HEK293T (cell line): ENCODE data around the gene SLCO3A1.

Experiments
- CTCF ChIA-PET: fragments of 350-600 bp; formaldehyde crosslinking; extraction: SDS; loops from one replicate; lab custom pipeline; 2021; ENCODE audit warnings: antibody characterized with exemption, inconsistent platforms; lab: Yijun Ruan, JAX
- POLR2A ChIA-PET: fragments of 350-600 bp; formaldehyde crosslinking; extraction: SDS; loops from one replicate; lab custom pipeline; 2020; ENCODE audit warnings: antibody characterized with exemption, inconsistent platforms; lab: Yijun Ruan, JAX
- DNase-seq: peaks from one replicate; pipeline ENCODE4 v3.0.0; 2012; ENCODE audit warnings: mixed read lengths; ENCODE audit errors: extremely low spot score
- ARNT ChIP-seq: fragments of 450-650 bp; IDR thresholded peaks from 2 replicates; pipeline ENCODE4 v1.6.1; 2017; ENCODE audit warnings: mild to moderate bottlenecking
- BHLHE40 ChIP-seq: fragments of 450-650 bp; IDR thresholded peaks from 2 replicates; pipeline ENCODE4 v1.6.1; 2016; ENCODE audit warnings: mild to moderate bottlenecking, moderate library complexity, borderline replicate concordance
- CTBP1 ChIP-seq: fragments of 450-650 bp; IDR thresholded peaks from 2 replicates; pipeline ENCODE4 v1.6.1; 2016; ENCODE audit warnings: borderline replicate concordance
- ELF4 ChIP-seq: fragments of 450-650 bp; IDR thresholded peaks from 2 replicates; pipeline ENCODE4 v1.6.1; 2017; ENCODE audit warnings: antibody characterized with exemption
- FOXA1 ChIP-seq: fragments of 450-650 bp; IDR thresholded peaks from 2 replicates; pipeline ENCODE4 v1.6.1; 2016; ENCODE audit warnings: mild to moderate bottlenecking
- FOXK2 ChIP-seq: fragments of 450-650 bp; IDR thresholded peaks from 2 replicates; pipeline ENCODE4 v1.6.1; 2016; ENCODE audit warnings: mild to moderate bottlenecking
- FOXM1 ChIP-seq: fragments of 450-650 bp; IDR thresholded peaks from 2 replicates; pipeline ENCODE4 v1.6.1; 2017; ENCODE audit warnings: mild to moderate bottlenecking, borderline replicate concordance
- HDGF ChIP-seq: fragments of 450-650 bp; IDR thresholded peaks from 2 replicates; pipeline ENCODE4 v1.6.1; 2017; ENCODE audit warnings: antibody characterized with exemption, borderline replicate concordance
- L3MBTL2 ChIP-seq: fragments of 450-650 bp; conservative IDR thresholded peaks from 2 replicates; pipeline ENCODE4 v1.6.1; 2016; ENCODE audit warnings: mild to moderate bottlenecking
- LEF1 ChIP-seq: fragments of 450-650 bp; IDR thresholded peaks from 2 replicates; pipeline ENCODE4 v1.6.1; 2017; ENCODE audit warnings: mild to moderate bottlenecking, borderline replicate concordance
- NFRKB ChIP-seq: fragments of 450-650 bp; IDR thresholded peaks from 2 replicates; pipeline ENCODE4 v1.6.1; 2016; ENCODE audit warnings: mild to moderate bottlenecking, moderate library complexity
- SP1 ChIP-seq: fragments of 450-650 bp; IDR thresholded peaks from 2 replicates; pipeline ENCODE4 v1.6.1; 2017
- SUZ12 ChIP-seq: fragments of 450-650 bp; IDR thresholded peaks from 2 replicates; pipeline ENCODE4 v1.6.1; 2016; ENCODE audit warnings: mild to moderate bottlenecking
- TARDBP ChIP-seq: fragments of 450-650 bp; IDR thresholded peaks from 2 replicates; pipeline ENCODE4 v1.6.1; 2016
- ZNF384 ChIP-seq: fragments of 450-650 bp; IDR thresholded peaks from 2 replicates; pipeline ENCODE4 v1.6.1; 2016
- TF ChIP-seq, protein P1 (sequence below): fragments of 450-650 bp; IDR thresholded peaks from 2 replicates; pipeline ENCODE4 v1.6.1; 2016

SLCO3A1 gene

DNA sequence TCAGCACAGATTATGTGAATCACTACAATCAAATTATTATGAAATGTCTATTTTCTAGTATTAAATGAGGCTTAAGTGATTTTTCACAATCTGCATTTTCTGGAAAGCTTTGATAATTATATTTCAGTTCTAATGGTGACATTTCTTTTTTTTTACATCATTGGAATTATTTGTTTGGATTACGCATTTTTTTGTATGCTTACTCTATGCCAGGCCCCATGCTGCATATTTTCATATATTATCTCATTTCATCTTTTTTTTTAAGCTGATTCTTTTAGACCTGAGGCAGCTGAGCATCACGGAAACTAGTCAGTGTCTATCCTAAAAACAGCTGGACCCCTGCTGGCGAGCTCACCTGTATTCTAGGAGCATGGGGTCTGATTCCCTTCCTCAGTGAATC lies 31.1 kb downstream of the SLCO3A1 start:
- no peak for DNase-seq
- CTCF ChIA-PET, result no interaction called here
- TF ChIP-seq TARDBP, result no peak
- no peak for TF ChIP-seq BHLHE40
- TF ChIP-seq L3MBTL2, result no peak
- TF ChIP-seq SP1, result no peak
- TF ChIP-seq, protein P1, sequence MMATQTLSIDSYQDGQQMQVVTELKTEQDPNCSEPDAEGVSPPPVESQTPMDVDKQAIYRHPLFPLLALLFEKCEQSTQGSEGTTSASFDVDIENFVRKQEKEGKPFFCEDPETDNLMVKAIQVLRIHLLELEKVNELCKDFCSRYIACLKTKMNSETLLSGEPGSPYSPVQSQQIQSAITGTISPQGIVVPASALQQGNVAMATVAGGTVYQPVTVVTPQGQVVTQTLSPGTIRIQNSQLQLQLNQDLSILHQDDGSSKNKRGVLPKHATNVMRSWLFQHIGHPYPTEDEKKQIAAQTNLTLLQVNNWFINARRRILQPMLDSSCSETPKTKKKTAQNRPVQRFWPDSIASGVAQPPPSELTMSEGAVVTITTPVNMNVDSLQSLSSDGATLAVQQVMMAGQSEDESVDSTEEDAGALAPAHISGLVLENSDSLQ, result no peak
- TF ChIP-seq NFRKB, result no peak
- TF ChIP-seq SUZ12, result no peak
- TF ChIP-seq ARNT, result no peak
- no peak for TF ChIP-seq ZNF384
- TF ChIP-seq HDGF, result no peak
- no peak for TF ChIP-seq ELF4
- TF ChIP-seq LEF1, result no peak
- TF ChIP-seq FOXA1, result no peak
- TF ChIP-seq FOXM1, result no peak
- no peak for TF ChIP-seq FOXK2
- TF ChIP-seq CTBP1, result no peak
- POLR2A ChIA-PET, result no interaction called here

DNA sequence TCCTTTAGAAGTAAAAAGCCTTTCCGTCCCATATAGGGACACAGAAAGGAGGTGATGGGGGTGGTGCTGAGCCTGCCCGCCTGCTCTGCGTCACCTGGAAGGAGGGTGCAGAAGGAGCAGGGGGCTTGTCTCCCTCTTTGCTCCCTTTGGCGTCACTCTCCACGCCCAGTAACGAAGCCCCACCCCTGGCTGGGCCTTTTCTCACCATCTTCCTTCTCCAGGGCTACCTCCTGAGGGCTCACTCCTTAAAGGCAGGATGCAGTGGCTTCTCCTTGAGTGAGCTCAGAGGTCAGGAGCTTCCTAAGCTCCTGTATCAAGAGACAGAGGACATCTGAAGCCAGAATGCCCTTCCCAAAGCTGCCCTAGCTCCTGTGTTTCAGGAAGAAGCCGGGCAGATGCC lies 31.5 kb downstream of the SLCO3A1 start:
- TF ChIP-seq NFRKB (no peak), L3MBTL2 (no peak), LEF1 (no peak), TARDBP (no peak), FOXM1 (no peak), HDGF (no peak), SP1 (no peak), SUZ12 (no peak), ARNT (no peak), ELF4 (no peak), FOXA1 (no peak), FOXK2 (no peak), CTBP1 (no peak), ZNF384 (no peak), BHLHE40 (no peak)
- TF ChIP-seq, protein P1, result no peak
- POLR2A ChIA-PET, result no interaction called here
- CTCF ChIA-PET, result no interaction called here
- DNase-seq, result no peak

DNA sequence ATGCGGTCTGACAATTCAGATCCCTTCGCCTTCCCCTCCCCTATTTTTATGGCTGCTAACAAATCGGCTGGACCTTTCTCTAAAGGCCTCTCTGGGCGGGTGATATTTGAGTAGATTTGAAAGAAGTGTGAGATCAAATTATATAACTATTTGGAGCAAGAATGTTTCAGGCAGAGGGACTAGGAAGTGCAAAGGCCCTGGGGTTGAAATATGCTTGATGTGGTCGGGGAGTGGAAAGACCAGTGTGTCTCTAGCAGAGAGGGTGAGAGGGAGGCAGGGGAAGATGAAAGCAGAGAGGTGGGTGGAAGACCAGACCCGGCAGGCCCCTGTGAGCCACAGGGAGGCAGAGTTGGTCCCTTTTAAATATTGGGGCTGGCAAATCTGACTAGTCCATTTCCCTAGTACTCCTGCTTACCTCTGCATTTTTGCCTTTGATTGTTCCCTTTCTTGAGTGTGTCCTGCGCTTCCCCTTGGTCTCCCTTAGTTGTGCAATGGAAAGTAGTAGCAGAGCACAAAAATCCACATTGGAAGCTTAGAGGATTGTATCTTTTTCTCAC lies 32.3 kb downstream of the SLCO3A1 start:
- TF ChIP-seq NFRKB (no peak), ZNF384 (no peak), SP1 (no peak), HDGF (no peak), CTBP1 (no peak), LEF1 (no peak), FOXA1 (no peak), ELF4 (no peak), SUZ12 (no peak), L3MBTL2 (no peak), BHLHE40 (no peak)
- ChIA-PET CTCF (no interaction called here), POLR2A (no interaction called here)
- no peak for DNase-seq

DNA sequence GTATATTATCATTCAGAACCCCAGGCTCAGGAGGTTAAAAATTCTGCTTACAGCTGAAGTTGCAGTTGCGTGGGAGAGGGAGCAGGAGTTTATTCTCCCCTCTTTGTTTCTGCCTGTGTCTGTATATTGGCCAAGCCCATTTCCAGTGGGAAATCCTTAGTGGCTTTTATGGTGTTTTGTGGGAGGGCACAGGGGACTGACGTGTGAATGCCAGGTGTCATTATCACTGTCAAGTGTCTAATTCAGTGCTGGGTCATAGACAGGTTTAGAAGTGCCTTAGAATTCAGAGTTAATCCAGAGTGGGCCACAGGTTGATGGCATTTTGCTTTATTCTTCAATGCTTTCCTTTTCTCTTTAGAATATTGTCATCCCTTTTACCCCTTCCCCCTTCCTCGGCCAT lies 33.4 kb downstream of the SLCO3A1 start:
- DNase-seq, result no peak
- CTCF ChIA-PET, result no interaction called here
- TF ChIP-seq TARDBP (no peak), ZNF384 (no peak), SP1 (no peak), FOXK2 (no peak), ARNT (no peak), BHLHE40 (no peak), CTBP1 (no peak), SUZ12 (no peak), ELF4 (no peak), FOXM1 (no peak)
- TF ChIP-seq, protein P1, result no peak
- POLR2A ChIA-PET, result no interaction called here

DNA sequence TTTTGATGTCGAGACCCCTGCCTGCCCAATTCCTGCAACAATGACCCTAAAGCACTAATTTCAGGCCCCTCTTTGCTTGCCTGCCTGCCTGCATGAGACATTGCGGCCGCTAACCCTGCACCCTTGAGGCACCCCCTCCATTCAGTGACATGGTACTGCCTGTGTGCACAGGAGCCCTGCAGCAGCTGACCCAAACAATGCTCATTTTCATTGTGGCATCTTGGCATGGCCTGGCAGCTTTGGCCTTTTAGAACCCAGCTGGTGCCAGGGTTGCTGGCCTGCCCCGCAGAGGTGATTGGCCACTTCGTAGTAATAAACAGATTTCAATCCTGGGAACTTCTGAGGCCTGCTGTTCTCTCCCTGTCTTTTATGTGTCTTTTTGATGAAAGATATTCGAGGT lies 33.8 kb downstream of the SLCO3A1 start:
- CTCF ChIA-PET, result no interaction called here
- POLR2A ChIA-PET, result no interaction called here
- no peak for DNase-seq
- TF ChIP-seq ELF4 (no peak), FOXM1 (no peak), SUZ12 (no peak), FOXA1 (no peak), NFRKB (no peak), CTBP1 (no peak), ZNF384 (no peak)
- TF ChIP-seq, protein P1, result no peak

DNA sequence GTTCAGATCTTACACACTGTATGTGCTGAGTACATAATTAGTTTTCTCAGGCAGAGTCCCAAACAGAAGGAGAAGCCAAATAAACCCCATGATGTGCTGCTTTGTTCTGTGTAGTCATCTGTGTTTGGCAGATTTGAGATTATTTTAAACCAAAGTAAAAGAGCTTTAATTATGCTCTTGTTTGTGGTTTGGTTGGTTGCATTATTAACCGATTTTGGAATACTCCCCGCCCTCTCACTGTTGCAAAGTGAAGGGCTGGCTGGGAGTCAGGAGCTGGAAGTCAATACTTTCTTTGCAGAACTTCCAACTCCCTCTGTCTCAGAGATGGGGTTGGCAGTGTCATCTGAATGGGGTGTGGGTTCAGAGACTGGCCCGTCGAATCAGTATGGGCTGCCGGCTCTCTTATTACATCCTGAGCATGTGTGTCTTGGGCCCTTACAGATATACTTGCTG lies 34.4 kb downstream of the SLCO3A1 start:
- CTCF ChIA-PET, result no interaction called here
- no peak for DNase-seq
- TF ChIP-seq ZNF384 (no peak), ARNT (no peak), FOXA1 (no peak), BHLHE40 (no peak), TARDBP (no peak), FOXM1 (no peak), NFRKB (no peak), HDGF (no peak), L3MBTL2 (no peak), LEF1 (no peak), FOXK2 (no peak), SP1 (no peak), SUZ12 (no peak)
- TF ChIP-seq, protein P1, result no peak
- POLR2A ChIA-PET, result no interaction called here
